ENCODE measurements around the gene MRPL43. TPM values are rescaled to one million over a fixed set of nuclear protein-coding genes. Genes with fewer than 3 reads are reported as not detected.
"Not testable (repeated sequence)": the region's sequence is repeated elsewhere in the genome, so short reads cannot be mapped to it uniquely, and the experiment has no call there.

The MRPL43 gene
- total RNA-seq, 1 donor from 2014 or later: 41.2 TPM

- peaks cover 25 to 56% (median 44%) of the 10 kb centered on the region in 3 donors for H3K36me3 ChIP-seq (ENCODE audit: control insufficient read depth in 3 of 3, insufficient read depth in 3 of 3, low read length in 3 of 3)
- no peak overlapping the region for H3K4me3 ChIP-seq (ENCODE audit: low read length in 3 of 3)
- H3K27me3 ChIP-seq (ENCODE audit: control insufficient read depth in 3 of 3, insufficient read depth in 3 of 3, low read length in 3 of 3): no peaks in the 10 kb centered on the region
- no peak overlapping the region for H3K9ac ChIP-seq (ENCODE audit: low read depth in 1 of 3, low read length in 3 of 3)
- no peaks in the 10 kb centered on the region for H3K9me3 ChIP-seq (ENCODE audit: control insufficient read depth in 3 of 3, low read length in 3 of 3)
- peaks cover 0 to 4% (median 2%) of the 10 kb centered on the region in 3 donors for H3K4me1 ChIP-seq (ENCODE audit: control insufficient read depth in 3 of 3, insufficient read depth in 3 of 3, low read length in 3 of 3)
- H3K27ac ChIP-seq (ENCODE audit: low read depth, low read length): no peak overlapping the region
These were observed 9.0 kb downstream of the MRPL43 start for GRCh38 chr10:100978121-100978900.

GRCh38 chr10:100977436-100977835 lies 9.9 kb downstream of the MRPL43 start:
- Histone ChIP-seq H3K27me3 (ENCODE audit: control insufficient read depth in 3 of 3, insufficient read depth in 3 of 3, low read length in 3 of 3) (no peaks in the 10 kb centered on the region), H3K27ac (ENCODE audit: low read depth, low read length) (no peak overlapping the region), H3K36me3 (ENCODE audit: control insufficient read depth in 3 of 3, insufficient read depth in 3 of 3, low read length in 3 of 3) (peaks cover 21 to 49% (median 40%) of the 10 kb centered on the region in 3 donors), H3K4me1 (ENCODE audit: control insufficient read depth in 3 of 3, insufficient read depth in 3 of 3, low read length in 3 of 3) (no peaks in the 10 kb centered on the region), H3K9me3 (ENCODE audit: control insufficient read depth in 3 of 3, low read length in 3 of 3) (no peaks in the 10 kb centered on the region), H3K9ac (ENCODE audit: low read depth in 1 of 3, low read length in 3 of 3) (no peak overlapping the region), H3K4me3 (ENCODE audit: low read length in 3 of 3) (no peak overlapping the region)

GRCh38 chr10:100976906-100977305 lies 10.4 kb downstream of the MRPL43 start:
- H3K36me3 ChIP-seq (ENCODE audit: control insufficient read depth in 3 of 3, insufficient read depth in 3 of 3, low read length in 3 of 3): peaks cover 21 to 46% (median 40%) of the 10 kb centered on the region in 3 donors

GRCh38 chr10:100975397-100975796 lies 11.9 kb downstream of the MRPL43 start:
- H3K4me3 ChIP-seq (ENCODE audit: low read length in 3 of 3): not testable (repeated sequence)

More at GRCh38 chr10:100976906-100977305, 10.4 kb downstream of the MRPL43 start:
- H3K27ac ChIP-seq (ENCODE audit: low read depth, low read length): no peak overlapping the region
- H3K9ac ChIP-seq (ENCODE audit: low read depth in 1 of 3, low read length in 3 of 3): no peak overlapping the region
- H3K4me1 ChIP-seq (ENCODE audit: control insufficient read depth in 3 of 3, insufficient read depth in 3 of 3, low read length in 3 of 3): no peaks in the 10 kb centered on the region
- H3K27me3 ChIP-seq (ENCODE audit: control insufficient read depth in 3 of 3, insufficient read depth in 3 of 3, low read length in 3 of 3): no peaks in the 10 kb centered on the region
- no peak overlapping the region for H3K4me3 ChIP-seq (ENCODE audit: low read length in 3 of 3)
- no peaks in the 10 kb centered on the region for H3K9me3 ChIP-seq (ENCODE audit: control insufficient read depth in 3 of 3, low read length in 3 of 3)

GRCh38 chr10:100972904-100973535 lies 14.3 kb downstream of the MRPL43 start:
- H3K27ac ChIP-seq (ENCODE audit: low read depth, low read length): no peak overlapping the region
- H3K4me1 ChIP-seq (ENCODE audit: control insufficient read depth in 3 of 3, insufficient read depth in 3 of 3, low read length in 3 of 3): peaks cover 6 to 16% (median 15%) of the 10 kb centered on the region in 3 donors
- H3K9me3 ChIP-seq (ENCODE audit: control insufficient read depth in 3 of 3, low read length in 3 of 3): no peaks in the 10 kb centered on the region

More at GRCh38 chr10:100975397-100975796, 11.9 kb downstream of the MRPL43 start:
- not testable (repeated sequence) for H3K27me3 ChIP-seq (ENCODE audit: control insufficient read depth in 3 of 3, insufficient read depth in 3 of 3, low read length in 3 of 3); H3K9me3 ChIP-seq (ENCODE audit: control insufficient read depth in 3 of 3, low read length in 3 of 3); H3K4me1 ChIP-seq (ENCODE audit: control insufficient read depth in 3 of 3, insufficient read depth in 3 of 3, low read length in 3 of 3); H3K27ac ChIP-seq (ENCODE audit: low read depth, low read length); H3K9ac ChIP-seq (ENCODE audit: low read depth in 1 of 3, low read length in 3 of 3)
- H3K36me3 ChIP-seq (ENCODE audit: control insufficient read depth in 3 of 3, insufficient read depth in 3 of 3, low read length in 3 of 3): peaks cover 12 to 33% (median 27%) of the 10 kb centered on the region in 3 donors

GRCh38 chr10:100972115-100972903 lies 15.0 kb downstream of the MRPL43 start:
- Histone ChIP-seq H3K27me3 (ENCODE audit: control insufficient read depth in 3 of 3, insufficient read depth in 3 of 3, low read length in 3 of 3) (no peaks in the 10 kb centered on the region), H3K9ac (ENCODE audit: low read depth in 1 of 3, low read length in 3 of 3) (no peak overlapping the region), H3K9me3 (ENCODE audit: control insufficient read depth in 3 of 3, low read length in 3 of 3) (no peaks in the 10 kb centered on the region), H3K27ac (ENCODE audit: low read depth, low read length) (no peak overlapping the region), H3K36me3 (ENCODE audit: control insufficient read depth in 3 of 3, insufficient read depth in 3 of 3, low read length in 3 of 3) (peaks cover 0 to 6% (median 3%) of the 10 kb centered on the region in 3 donors), H3K4me3 (ENCODE audit: low read length in 3 of 3) (no peak overlapping the region), H3K4me1 (ENCODE audit: control insufficient read depth in 3 of 3, insufficient read depth in 3 of 3, low read length in 3 of 3) (peaks cover 6 to 16% (median 15%) of the 10 kb centered on the region in 3 donors)

More at GRCh38 chr10:100972904-100973535, 14.3 kb downstream of the MRPL43 start:
- no peak overlapping the region for H3K9ac ChIP-seq (ENCODE audit: low read depth in 1 of 3, low read length in 3 of 3)
- no peak overlapping the region for H3K4me3 ChIP-seq (ENCODE audit: low read length in 3 of 3)
- peaks cover 0 to 13% (median 6%) of the 10 kb centered on the region in 3 donors for H3K36me3 ChIP-seq (ENCODE audit: control insufficient read depth in 3 of 3, insufficient read depth in 3 of 3, low read length in 3 of 3)
- H3K27me3 ChIP-seq (ENCODE audit: control insufficient read depth in 3 of 3, insufficient read depth in 3 of 3, low read length in 3 of 3): no peaks in the 10 kb centered on the region

- Histone ChIP-seq H3K27me3 (ENCODE audit: control insufficient read depth in 3 of 3, insufficient read depth in 3 of 3, low read length in 3 of 3) (no peaks in the 10 kb centered on the region), H3K27ac (ENCODE audit: low read depth, low read length) (no peak overlapping the region), H3K9ac (ENCODE audit: low read depth in 1 of 3, low read length in 3 of 3) (no peak overlapping the region), H3K36me3 (ENCODE audit: control insufficient read depth in 3 of 3, insufficient read depth in 3 of 3, low read length in 3 of 3) (peaks cover 0 to 7% (median 2%) of the 10 kb centered on the region in 3 donors), H3K4me3 (ENCODE audit: low read length in 3 of 3) (no peak overlapping the region), H3K4me1 (ENCODE audit: control insufficient read depth in 3 of 3, insufficient read depth in 3 of 3, low read length in 3 of 3) (peaks cover 6 to 16% (median 15%) of the 10 kb centered on the region in 3 donors), H3K9me3 (ENCODE audit: control insufficient read depth in 3 of 3, low read length in 3 of 3) (no peaks in the 10 kb centered on the region)
These were observed 16.1 kb downstream of the MRPL43 start for GRCh38 chr10:100970914-100971811.

- H3K36me3 ChIP-seq (ENCODE audit: control insufficient read depth in 3 of 3, insufficient read depth in 3 of 3, low read length in 3 of 3): peaks cover 3 to 16% (median 8%) of the 10 kb centered on the region in 3 donors
- no peaks in the 10 kb centered on the region for H3K9me3 ChIP-seq (ENCODE audit: control insufficient read depth in 3 of 3, low read length in 3 of 3)
- H3K4me1 ChIP-seq (ENCODE audit: control insufficient read depth in 3 of 3, insufficient read depth in 3 of 3, low read length in 3 of 3): peaks cover 6 to 16% (median 15%) of the 10 kb centered on the region in 3 donors
- H3K27ac ChIP-seq (ENCODE audit: low read depth, low read length): no peak overlapping the region
- H3K4me3 ChIP-seq (ENCODE audit: low read length in 3 of 3): peak overlapping the region; percentile 54 to 71 (median 56)
- H3K27me3 ChIP-seq (ENCODE audit: control insufficient read depth in 3 of 3, insufficient read depth in 3 of 3, low read length in 3 of 3): no peaks in the 10 kb centered on the region
- H3K9ac ChIP-seq (ENCODE audit: low read depth in 1 of 3, low read length in 3 of 3): peak overlapping the region in 1 of 3 donors; percentile 79
These were observed 17.0 kb downstream of the MRPL43 start for GRCh38 chr10:100970076-100970913.

All from skeletal muscle tissue (tissue), 4 donors.